Measurements from ENCODE around the gene NBDY. TPM values are rescaled to one million over a fixed set of nuclear protein-coding genes. Genes with fewer than 3 reads are reported as not detected.

Gene NBDY
- total and polyA plus RNA-seq, 2 of the 13 experiments (the other 11 are each of a cell fraction or from before 2014, with no cell fraction given) = 1.4 to 1.7 TPM

DNA sequence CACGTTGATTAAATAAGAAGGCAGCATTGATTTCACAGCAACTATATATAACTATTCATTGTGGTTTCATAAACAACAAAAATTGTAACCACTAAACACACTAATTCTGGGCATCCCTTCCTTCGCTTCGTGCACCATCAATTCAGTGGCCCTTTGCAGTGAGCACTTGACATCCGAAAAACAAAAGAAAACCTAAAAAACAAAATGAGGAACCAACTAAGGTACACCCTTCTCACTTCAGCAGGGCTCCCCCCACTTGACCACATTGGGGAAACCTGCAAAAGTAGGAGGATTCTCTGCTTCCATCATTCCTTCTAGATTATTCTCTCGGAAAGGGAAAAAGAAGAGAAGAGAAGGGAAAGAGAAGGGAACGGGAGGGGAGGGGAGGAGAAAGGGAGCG, 28.3 kb downstream of the NBDY start:
- no peaks in the 10 kb centered on the region for H4K20me1 ChIP-seq (ENCODE audit: insufficient read depth, low read length)
- H3K4me3 ChIP-seq (replicated peaks in 1 of 3; ENCODE audit: insufficient read depth in 1 of 3, low read depth in 2 of 3, low read length in 3 of 3) = no peak overlapping the region
- H3K9me3 ChIP-seq (ENCODE audit: low read length) = no peaks in the 10 kb centered on the region
- FAIRE-seq = no peak
- no peak for ATAC-seq
- H2AFZ ChIP-seq (ENCODE audit: low read length) = no peak overlapping the region
- H3K36me3 ChIP-seq (replicated peaks in 1 of 2; ENCODE audit: control insufficient read depth in 1 of 2, insufficient read depth in 2 of 2, low read length in 2 of 2) = no peaks in the 10 kb centered on the region
- no TSS peak for BruUV-seq (replicated peaks)
- 68% methylated on average over 7 of the region's 7 CpGs for WGBS (ENCODE audit: low lambda C conversion rate)
- no peak overlapping the region for H3K27ac ChIP-seq (ENCODE audit: extremely low read length, insufficient read depth, low read length)
- no peak for TF ChIP-seq ZFP1 (CRISPR knock-in tag; IDR thresholded peaks at IDR 0.05)
- no peak for TF ChIP-seq ZNF333 (CRISPR knock-in tag; IDR thresholded peaks at IDR 0.05; ENCODE audit: borderline replicate concordance)
- TF ChIP-seq, protein P1, sequence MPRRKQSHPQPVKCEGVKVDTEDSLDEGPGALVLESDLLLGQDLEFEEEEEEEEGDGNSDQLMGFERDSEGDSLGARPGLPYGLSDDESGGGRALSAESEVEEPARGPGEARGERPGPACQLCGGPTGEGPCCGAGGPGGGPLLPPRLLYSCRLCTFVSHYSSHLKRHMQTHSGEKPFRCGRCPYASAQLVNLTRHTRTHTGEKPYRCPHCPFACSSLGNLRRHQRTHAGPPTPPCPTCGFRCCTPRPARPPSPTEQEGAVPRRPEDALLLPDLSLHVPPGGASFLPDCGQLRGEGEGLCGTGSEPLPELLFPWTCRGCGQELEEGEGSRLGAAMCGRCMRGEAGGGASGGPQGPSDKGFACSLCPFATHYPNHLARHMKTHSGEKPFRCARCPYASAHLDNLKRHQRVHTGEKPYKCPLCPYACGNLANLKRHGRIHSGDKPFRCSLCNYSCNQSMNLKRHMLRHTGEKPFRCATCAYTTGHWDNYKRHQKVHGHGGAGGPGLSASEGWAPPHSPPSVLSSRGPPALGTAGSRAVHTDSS (CRISPR knock-in tag; conservative IDR thresholded peaks at IDR 0.05) = no peak
- no peak for TF ChIP-seq ZNF317 (CRISPR knock-in tag; IDR thresholded peaks at IDR 0.05)
- TF ChIP-seq SKI (IDR thresholded peaks at IDR 0.05; ENCODE audit: partially characterized antibody) = no peak
- TF ChIP-seq DNMT3B (CRISPR knock-in tag; conservative IDR thresholded peaks at IDR 0.05) = no peak
- no peak for TF ChIP-seq PHF20 (CRISPR knock-in tag; IDR thresholded peaks at IDR 0.05)
- no peak for TF ChIP-seq ZSCAN30 (CRISPR knock-in tag; IDR thresholded peaks at IDR 0.05)
- TF ChIP-seq ZBTB20 (CRISPR knock-in tag; IDR thresholded peaks at IDR 0.05; ENCODE audit: borderline replicate concordance, low read depth) = no peak
- no peak for TF ChIP-seq ZNF850 (CRISPR knock-in tag; conservative IDR thresholded peaks at IDR 0.05)
- intact Hi-C loops (cut with micrococcal nuclease; ENCODE audit: unreplicated experiment) (no loop called here), in situ Hi-C loops (cut with HindIII; ENCODE audit: extremely low pct_ligation_motif_present, low pct_unique_long_range_greater_than_20kb) (no loop called here)
- no peaks in the 10 kb centered on the region for H3K4me1 ChIP-seq (ENCODE audit: insufficient read depth, low read length)
- H3K79me2 ChIP-seq (ENCODE audit: insufficient read depth, low read length) = no peaks in the 10 kb centered on the region
- CTCF ChIA-PET (ENCODE audit: low intra/inter-chr PET ratio, low total read pairs) = no interaction called here
- no peak overlapping the region for H3K9ac ChIP-seq (ENCODE audit: insufficient read depth, low read depth, low read length)
- POLR2A ChIA-PET = no interaction called here
- DNase-seq (ENCODE audit: low spot score) = no peak
- no peak overlapping the region for H3K4me2 ChIP-seq (ENCODE audit: low read depth, low read length)
- H3K27me3 ChIP-seq (ENCODE audit: control insufficient read depth in 1 of 2, insufficient read depth in 2 of 2, low read length in 2 of 2) = no peaks in the 10 kb centered on the region
